Tibial nerve (tissue), 4 donors: ENCODE measurements around the gene EPAS1.

Experiments
- CTCF ChIP-seq, 5 experiments: fragments of 200-600 bp in 3 of 5; fragments of 450-650 bp in 2 of 5; sonication (generic) in 3 of 5; IDR thresholded peaks; one replicate each; pipeline ENCODE4 v1.5.1; 2016 to 2019; ENCODE audit warnings: antibody characterized with exemption in 5 of 5, mild to moderate bottlenecking in 3 of 5, moderate library complexity in 2 of 5
- EP300 ChIP-seq, 2 donors: sonication (generic); formaldehyde crosslinking; IDR thresholded peaks; one replicate each; pipeline ENCODE4 v1.6.1; 2017; ENCODE audit warnings: antibody characterized with exemption in 2 of 2, mild to moderate bottlenecking in 1 of 2
- POLR2A ChIP-seq, 2 donors: fragments of 450-650 bp; IDR thresholded peaks; one replicate each; pipeline ENCODE4 v1.6.1; 2017; ENCODE audit warnings: antibody characterized with exemption in 2 of 2, mild to moderate bottlenecking in 2 of 2, moderate library complexity in 2 of 2

- peak in 1 of 5 experiments; percentile 15 for TF ChIP-seq CTCF (IDR thresholded peaks at IDR 0.05)
- no peak for TF ChIP-seq POLR2A (IDR thresholded peaks at IDR 0.05)
- peak in 1 of 2 donors; percentile 43 for TF ChIP-seq EP300 (IDR thresholded peaks at IDR 0.05)
Measured at GRCh38 chr2:46352621-46353020, 55.4 kb downstream of the EPAS1 start.
